RWPE2 (cell line): ENCODE data around the gene WWOX.

Experiments used
- ATAC-seq: fragments of 200-7000 bp; cut with Tn5 transposase; 3 replicates; pipeline ENCODE4 v1.9.1; 2021; ENCODE audit warnings: low read depth
- DNase-seq: peaks from one replicate; pipeline ENCODE4 v3.0.0-alpha.2; 2020; ENCODE audit warnings: low spot score
- H3K27ac ChIP-seq: fragments of 450-650 bp; 2 replicates; pipeline ENCODE4 v1.5.1; 2017; ENCODE audit warnings: mild to moderate bottlenecking; ENCODE audit not compliant: poor library complexity, severe bottlenecking
- H3K27me3 ChIP-seq: fragments of 250-450 bp; sonication (Bioruptor Pico); 2 replicates; pipeline ENCODE4 v1.5.1; 2021; ENCODE audit warnings: mild to moderate bottlenecking, moderate library complexity; ENCODE audit not compliant: insufficient read depth, poor library complexity, severe bottlenecking
- H3K36me3 ChIP-seq: fragments of 250-450 bp; sonication (Bioruptor Pico); 2 replicates; pipeline ENCODE4 v1.5.1; 2020; ENCODE audit warnings: low read depth, mild to moderate bottlenecking, moderate library complexity
- H3K4me1 ChIP-seq: fragments of 250-450 bp; sonication (Bioruptor Pico); 2 replicates; pipeline ENCODE4 v1.5.1; 2021; ENCODE audit warnings: mild to moderate bottlenecking, moderate library complexity; ENCODE audit not compliant: insufficient read depth, poor library complexity, severe bottlenecking
- H3K4me3 ChIP-seq: fragments of 250-450 bp; sonication (Bioruptor Pico); 2 replicates; pipeline ENCODE4 v1.5.1; 2021; ENCODE audit warnings: mild to moderate bottlenecking, moderate library complexity; ENCODE audit not compliant: severe bottlenecking
- H3K9me3 ChIP-seq: fragments of 250-450 bp; sonication (Bioruptor Pico); 2 replicates; pipeline ENCODE4 v1.5.1; 2021; ENCODE audit warnings: mild to moderate bottlenecking, moderate library complexity; ENCODE audit not compliant: severe bottlenecking
- CTCF ChIP-seq: fragments of 450-650 bp; IDR thresholded peaks from one replicate; pipeline ENCODE4 v1.5.1; 2017; ENCODE audit warnings: mild to moderate bottlenecking, moderate library complexity; ENCODE audit not compliant: poor library complexity, severe bottlenecking

Gene WWOX

GRCh38 chr16:78476615-78477014 is 377.2 kb downstream of the WWOX start:
- H3K4me1 ChIP-seq: no peaks in the 10 kb centered on the region
- H3K36me3 ChIP-seq: no peaks in the 10 kb centered on the region
- no peak for ATAC-seq
- no peak for DNase-seq
- no peaks in the 10 kb centered on the region for H3K27me3 ChIP-seq
- no peaks in the 10 kb centered on the region for H3K9me3 ChIP-seq
- TF ChIP-seq CTCF: no peak
- no peak overlapping the region for H3K27ac ChIP-seq
- no peak overlapping the region for H3K4me3 ChIP-seq

GRCh38 chr16:78478267-78478861 is 378.9 kb downstream of the WWOX start:
- ATAC-seq (no peak), DNase-seq (no peak)
- peak; percentile 41 for TF ChIP-seq CTCF
- Histone ChIP-seq H3K27ac (no peak overlapping the region), H3K4me3 (no peak overlapping the region), H3K27me3 (no peaks in the 10 kb centered on the region), H3K4me1 (no peaks in the 10 kb centered on the region), H3K36me3 (no peaks in the 10 kb centered on the region), H3K9me3 (no peaks in the 10 kb centered on the region)

GRCh38 chr16:78479723-78480122 is 380.3 kb downstream of the WWOX start:
- H3K4me3 ChIP-seq: no peak overlapping the region
- DNase-seq: no peak
- no peak for ATAC-seq
- H3K27me3 ChIP-seq: no peaks in the 10 kb centered on the region
- no peaks in the 10 kb centered on the region for H3K36me3 ChIP-seq
- H3K27ac ChIP-seq: no peak overlapping the region
- no peaks in the 10 kb centered on the region for H3K4me1 ChIP-seq
- H3K9me3 ChIP-seq: no peaks in the 10 kb centered on the region
- no peak for TF ChIP-seq CTCF

GRCh38 chr16:78480588-78480987 is 381.1 kb downstream of the WWOX start:
- no peak overlapping the region for H3K27ac ChIP-seq
- ATAC-seq: no peak
- no peak for TF ChIP-seq CTCF
- H3K36me3 ChIP-seq: no peaks in the 10 kb centered on the region
- H3K4me3 ChIP-seq: no peak overlapping the region
- no peaks in the 10 kb centered on the region for H3K4me1 ChIP-seq
- no peaks in the 10 kb centered on the region for H3K9me3 ChIP-seq
- no peaks in the 10 kb centered on the region for H3K27me3 ChIP-seq
- no peak for DNase-seq

GRCh38 chr16:78483124-78483992 is 383.9 kb downstream of the WWOX start:
- no peaks in the 10 kb centered on the region for H3K4me1 ChIP-seq
- ATAC-seq (no peak), DNase-seq (no peak)
- no peak overlapping the region for H3K27ac ChIP-seq
- H3K4me3 ChIP-seq: no peak overlapping the region
- H3K36me3 ChIP-seq: no peaks in the 10 kb centered on the region
- TF ChIP-seq CTCF: no peak
- no peaks in the 10 kb centered on the region for H3K27me3 ChIP-seq
- H3K9me3 ChIP-seq: no peaks in the 10 kb centered on the region
